Measurements from ENCODE around the gene ASCL2. TPM values are rescaled to one million over a fixed set of nuclear protein-coding genes. Genes with fewer than 3 reads are reported as not detected.

ASCL2 gene
- total RNA-seq, 2 donors from 2014 or later = 0.38 to 1.7 TPM

- Mint-ChIP-seq H3K27me3 (ENCODE audit: low read depth) (peaks cover 15% of the 10 kb centered on the region), H3K27ac (no peak overlapping the region), H3K9me3 (peaks cover 6 to 7% of the 10 kb centered on the region in 2 donors), H3K36me3 (ENCODE audit: insufficient read depth in 2 of 2) (peaks cover 4 to 5% of the 10 kb centered on the region in 2 donors), H3K4me3 (no peak overlapping the region), H3K4me1 (ENCODE audit: low read depth) (no peaks in the 10 kb centered on the region)
- DNase-seq = no peak
- ATAC-seq (replicated peaks in 1 of 2) = no peak
Observed at GRCh38 chr11:2277933-2278523, 7.6 kb upstream of the ASCL2 start.

- Mint-ChIP-seq H3K27ac (no peak overlapping the region), H3K9me3 (peaks cover 4 to 7% of the 10 kb centered on the region in 2 donors)
- ATAC-seq (replicated peaks in 1 of 2) = no peak
Observed at GRCh38 chr11:2277008-2277346, 6.6 kb upstream of the ASCL2 start.

GRCh38 chr11:2276280-2277007, 6.1 kb upstream of the ASCL2 start:
- no peak overlapping the region for H3K27ac Mint-ChIP-seq
- ATAC-seq (replicated peaks in 1 of 2) (no peak), DNase-seq (no peak)
- no peaks in the 10 kb centered on the region for H3K4me1 Mint-ChIP-seq (ENCODE audit: low read depth)
- peaks cover 4 to 6% of the 10 kb centered on the region in 2 donors for H3K9me3 Mint-ChIP-seq
- H3K27me3 Mint-ChIP-seq (ENCODE audit: low read depth) = peaks cover 28% of the 10 kb centered on the region
- H3K36me3 Mint-ChIP-seq (ENCODE audit: insufficient read depth in 2 of 2) = peaks cover 4 to 5% of the 10 kb centered on the region in 2 donors
- no peak overlapping the region for H3K4me3 Mint-ChIP-seq

More at GRCh38 chr11:2277008-2277346, 6.6 kb upstream of the ASCL2 start:
- peaks cover 4 to 5% of the 10 kb centered on the region in 2 donors for H3K36me3 Mint-ChIP-seq (ENCODE audit: insufficient read depth in 2 of 2)
- no peak overlapping the region for H3K4me3 Mint-ChIP-seq
- peaks cover 23% of the 10 kb centered on the region for H3K27me3 Mint-ChIP-seq (ENCODE audit: low read depth)
- no peaks in the 10 kb centered on the region for H3K4me1 Mint-ChIP-seq (ENCODE audit: low read depth)
- no peak for DNase-seq

GRCh38 chr11:2275334-2276279, 5.2 kb upstream of the ASCL2 start:
- Mint-ChIP-seq H3K27ac (no peak overlapping the region), H3K4me3 (no peak overlapping the region)
- DNase-seq = no peak

GRCh38 chr11:2273771-2274170, 3.4 kb upstream of the ASCL2 start:
- no peaks in the 10 kb centered on the region for H3K4me1 Mint-ChIP-seq (ENCODE audit: low read depth)
- ATAC-seq (replicated peaks in 1 of 2) (no peak), DNase-seq (no peak)
- no peak overlapping the region for H3K4me3 Mint-ChIP-seq
- peaks cover 31% of the 10 kb centered on the region for H3K27me3 Mint-ChIP-seq (ENCODE audit: low read depth)
- no peaks in the 10 kb centered on the region for H3K36me3 Mint-ChIP-seq (ENCODE audit: insufficient read depth in 2 of 2)
- no peak overlapping the region for H3K27ac Mint-ChIP-seq
- no peaks in the 10 kb centered on the region for H3K9me3 Mint-ChIP-seq

More at GRCh38 chr11:2275334-2276279, 5.2 kb upstream of the ASCL2 start:
- Mint-ChIP-seq H3K9me3 (peaks cover 4% of the 10 kb centered on the region in 2 donors), H3K36me3 (ENCODE audit: insufficient read depth in 2 of 2) (peaks cover 4 to 5% of the 10 kb centered on the region in 2 donors), H3K27me3 (ENCODE audit: low read depth) (peaks cover 30% of the 10 kb centered on the region), H3K4me1 (ENCODE audit: low read depth) (no peaks in the 10 kb centered on the region)
- no peak for ATAC-seq (replicated peaks in 1 of 2)

- DNase-seq = no peak
- Mint-ChIP-seq H3K27ac (no peak overlapping the region), H3K4me3 (no peak overlapping the region), H3K9me3 (no peaks in the 10 kb centered on the region), H3K4me1 (ENCODE audit: low read depth) (no peaks in the 10 kb centered on the region), H3K27me3 (ENCODE audit: low read depth) (peaks cover 36% of the 10 kb centered on the region), H3K36me3 (ENCODE audit: insufficient read depth in 2 of 2) (no peaks in the 10 kb centered on the region)
- ATAC-seq (replicated peaks in 1 of 2) = no peak
Observed at GRCh38 chr11:2273311-2273710, 2.9 kb upstream of the ASCL2 start.

GRCh38 chr11:2272946-2273280, 2.5 kb upstream of the ASCL2 start:
- no peak for DNase-seq

GRCh38 chr11:2272228-2272945, 2.0 kb upstream of the ASCL2 start:
- no peaks in the 10 kb centered on the region for H3K36me3 Mint-ChIP-seq (ENCODE audit: insufficient read depth in 2 of 2)
- DNase-seq (no peak), ATAC-seq (replicated peaks in 1 of 2) (no peak)
- H3K27me3 Mint-ChIP-seq (ENCODE audit: low read depth) = peaks cover 34% of the 10 kb centered on the region
- H3K9me3 Mint-ChIP-seq = no peaks in the 10 kb centered on the region
- no peaks in the 10 kb centered on the region for H3K4me1 Mint-ChIP-seq (ENCODE audit: low read depth)
- H3K4me3 Mint-ChIP-seq = no peak overlapping the region
- no peak overlapping the region for H3K27ac Mint-ChIP-seq

More at GRCh38 chr11:2272946-2273280, 2.5 kb upstream of the ASCL2 start:
- no peak overlapping the region for H3K27ac Mint-ChIP-seq
- H3K4me1 Mint-ChIP-seq (ENCODE audit: low read depth) = no peaks in the 10 kb centered on the region
- no peaks in the 10 kb centered on the region for H3K36me3 Mint-ChIP-seq (ENCODE audit: insufficient read depth in 2 of 2)
- no peak for ATAC-seq (replicated peaks in 1 of 2)
- H3K9me3 Mint-ChIP-seq = no peaks in the 10 kb centered on the region
- H3K4me3 Mint-ChIP-seq = no peak overlapping the region
- peaks cover 38% of the 10 kb centered on the region for H3K27me3 Mint-ChIP-seq (ENCODE audit: low read depth)

GRCh38 chr11:2271327-2272227, 1.2 kb upstream of the ASCL2 start:
- peaks cover 31% of the 10 kb centered on the region for H3K27me3 Mint-ChIP-seq (ENCODE audit: low read depth)
- no peak for ATAC-seq (replicated peaks in 1 of 2)
- H3K9me3 Mint-ChIP-seq = no peaks in the 10 kb centered on the region
- H3K4me3 Mint-ChIP-seq = peak overlapping the region; percentile 42 to 50
- no peak for DNase-seq
- H3K36me3 Mint-ChIP-seq (ENCODE audit: insufficient read depth in 2 of 2) = no peaks in the 10 kb centered on the region
- no peaks in the 10 kb centered on the region for H3K4me1 Mint-ChIP-seq (ENCODE audit: low read depth)
- no peak overlapping the region for H3K27ac Mint-ChIP-seq

GRCh38 chr11:2271077-2271326, 614 bp upstream of the ASCL2 start:
- DNase-seq (peak in 1 of 2 donors; percentile 45), ATAC-seq (replicated peaks in 1 of 2) (peak in 1 of 2 donors; percentile 15)
- peaks cover 31% of the 10 kb centered on the region for H3K27me3 Mint-ChIP-seq (ENCODE audit: low read depth)
- no peak overlapping the region for H3K27ac Mint-ChIP-seq
- H3K4me1 Mint-ChIP-seq (ENCODE audit: low read depth) = peaks cover 5% of the 10 kb centered on the region
- H3K9me3 Mint-ChIP-seq = no peaks in the 10 kb centered on the region
- no peak overlapping the region for H3K4me3 Mint-ChIP-seq
- no peaks in the 10 kb centered on the region for H3K36me3 Mint-ChIP-seq (ENCODE audit: insufficient read depth in 2 of 2)

GRCh38 chr11:2269601-2270321, 627 bp downstream of the ASCL2 start:
- H3K9me3 Mint-ChIP-seq = no peaks in the 10 kb centered on the region
- ATAC-seq (replicated peaks in 1 of 2) (peak; percentile 36 to 52), DNase-seq (peak; percentile 64 to 67)
- peak overlapping the region; percentile 77 to 78 for H3K4me3 Mint-ChIP-seq
- peaks cover 31% of the 10 kb centered on the region for H3K27me3 Mint-ChIP-seq (ENCODE audit: low read depth)
- peaks cover 16% of the 10 kb centered on the region for H3K4me1 Mint-ChIP-seq (ENCODE audit: low read depth)
- no peaks in the 10 kb centered on the region for H3K36me3 Mint-ChIP-seq (ENCODE audit: insufficient read depth in 2 of 2)
- H3K27ac Mint-ChIP-seq = no peak overlapping the region
